Sigmoid colon (tissue), 7 donors: ENCODE results near the gene ECI2. TPM values are rescaled to one million over a fixed set of nuclear protein-coding genes. Genes with fewer than 3 reads are reported as not detected.

ENCODE experiments used
- DNase-seq: peaks from one replicate; pipeline ENCODE4 v3.0.0-alpha.2; 2019
- H3K27ac ChIP-seq, 4 donors: fragments of 200-600 bp; sonication (generic); one replicate each; pipeline ENCODE4 v1.5.1; 2016 to 2019; ENCODE audit warnings: mild to moderate bottlenecking in 1 of 4
- H3K27me3 ChIP-seq, 3 donors: fragments of 200-600 bp; sonication (generic); one replicate each; pipeline ENCODE4 v1.5.1; 2019; ENCODE audit warnings: mild to moderate bottlenecking in 1 of 3
- H3K36me3 ChIP-seq, 4 donors: fragments of 200-600 bp; sonication (generic); one replicate each; pipeline ENCODE4 v1.5.1; 2016 to 2019
- H3K4me1 ChIP-seq, 4 donors: fragments of 200-600 bp; sonication (generic); one replicate each; pipeline ENCODE4 v1.5.1; 2017 to 2019
- H3K4me3 ChIP-seq, 4 donors: fragments of 200-600 bp; sonication (generic); one replicate each; pipeline ENCODE4 v1.5.1; 2017 to 2019; ENCODE audit warnings: mild to moderate bottlenecking in 2 of 4, moderate library complexity in 1 of 4
- H3K9me3 ChIP-seq, 4 donors: fragments of 200-600 bp in 3 of 4; sonication (generic) in 3 of 4; one replicate each; pipeline versions ENCODE4 v1.5.1 to v1.6.1; 2013 to 2019
- CTCF ChIP-seq, 4 experiments: fragments of 450-650 bp in 3 of 4; fragments of 200-600 bp in 1 of 4; IDR thresholded peaks; one replicate each; pipeline ENCODE4 v1.5.1; 2016 to 2019; ENCODE audit warnings: antibody characterized with exemption in 4 of 4, mild to moderate bottlenecking in 3 of 4, moderate library complexity in 2 of 4
- EP300 ChIP-seq, 4 donors: sonication (generic); formaldehyde crosslinking; IDR thresholded peaks; one replicate each; pipeline ENCODE4 v1.6.1; 2017; ENCODE audit warnings: antibody characterized with exemption in 4 of 4
- POLR2A ChIP-seq, 2 donors: fragments of 450-650 bp; IDR thresholded peaks; one replicate each; pipeline ENCODE4 v1.6.1; 2016; ENCODE audit warnings: antibody characterized with exemption in 2 of 2, mild to moderate bottlenecking in 2 of 2, moderate library complexity in 2 of 2
- POLR2AphosphoS5 ChIP-seq, 4 donors: sonication (generic); formaldehyde crosslinking; IDR thresholded peaks; one replicate each; pipeline ENCODE4 v1.6.1; 2017; ENCODE audit warnings: antibody characterized with exemption in 4 of 4
- WGBS, 2 donors: extraction: QIAGEN DNeasy Blood & Tissue Kit; methylation state at CpG; one replicate each; pipeline ENCODE4 v1.1.7; 2013; 5-methylcytosine and 5-hydroxymethylcytosine counted together
- intact Hi-C: fragments of 100-400 bp; cut with DNase I; formaldehyde crosslinking; loops from one replicate; pipeline ENCODE4 v1.15.1; 2023
- polyA plus RNA-seq, 3 donors: library from polyadenylated mRNA; stranded (reverse); fragments of 200-250 nt; gene quantifications; one replicate each; pipeline ENCODE4 v1.2.3, GENCODE V29; 2013
- total RNA-seq, 4 donors: library from RNA; depleted of rRNA; stranded (reverse); fragments of >200 nt; gene quantifications; one replicate each; pipeline ENCODE4 v1.1.0, GENCODE V29; 2016
- donor health status: healthy with polysubstance abuse.
- donor health status: Bipolar disorder and iron deficiency.
- donor health status: healthy.

Gene ECI2
- total and polyA plus RNA-seq, 7 donors: 30.0 to 100 (median 46.2) TPM

- no peak for DNase-seq
- TF ChIP-seq POLR2A (IDR thresholded peaks at IDR 0.05): no peak
- Histone ChIP-seq H3K36me3 (peaks cover 28 to 81% (median 39%) of the 10 kb centered on the region in 4 donors), H3K9me3 (no peaks in the 10 kb centered on the region), H3K27me3 (no peaks in the 10 kb centered on the region), H3K4me1 (peaks cover 0 to 20% (median 13%) of the 10 kb centered on the region in 4 donors), H3K27ac (no peak overlapping the region), H3K4me3 (no peak overlapping the region)
- intact Hi-C loops: no loop called here
Observed at GRCh38 chr6:4129446-4129845, 5.9 kb downstream of the ECI2 start.

- no peak overlapping the region for H3K4me3 ChIP-seq
- no peak for TF ChIP-seq EP300 (IDR thresholded peaks at IDR 0.05)
- no peak for TF ChIP-seq POLR2A (IDR thresholded peaks at IDR 0.05)
- peaks cover 33 to 88% (median 42%) of the 10 kb centered on the region in 4 donors for H3K36me3 ChIP-seq
- H3K27ac ChIP-seq: no peak overlapping the region
- peaks cover 0 to 13% (median 6%) of the 10 kb centered on the region in 4 donors for H3K4me1 ChIP-seq
- no peaks in the 10 kb centered on the region for H3K9me3 ChIP-seq
- no peaks in the 10 kb centered on the region for H3K27me3 ChIP-seq
- no peak for DNase-seq
- intact Hi-C loops: no loop called here
- 93 to 94% methylated on average over 6 of the region's 6 CpGs for WGBS, 2 donors
Observed at GRCh38 chr6:4128748-4129147, 6.6 kb downstream of the ECI2 start.

GRCh38 chr6:4128072-4128471, 7.3 kb downstream of the ECI2 start:
- Histone ChIP-seq H3K9me3 (no peaks in the 10 kb centered on the region), H3K4me3 (no peak overlapping the region), H3K4me1 (peaks cover 0 to 7% (median 0%) of the 10 kb centered on the region in 4 donors), H3K36me3 (peaks cover 33 to 94% (median 45%) of the 10 kb centered on the region in 4 donors), H3K27ac (no peak overlapping the region), H3K27me3 (no peaks in the 10 kb centered on the region)
- no peak for DNase-seq
- intact Hi-C loops: no loop called here
- 60 to 63% methylated on average over 1 of the region's 1 CpG for WGBS, 2 donors
- TF ChIP-seq EP300 (IDR thresholded peaks at IDR 0.05): no peak
- TF ChIP-seq POLR2A (IDR thresholded peaks at IDR 0.05): no peak
- TF ChIP-seq POLR2AphosphoS5 (IDR thresholded peaks at IDR 0.05): no peak
- no peak for TF ChIP-seq CTCF (IDR thresholded peaks at IDR 0.05)

- Histone ChIP-seq H3K9me3 (no peaks in the 10 kb centered on the region), H3K27me3 (no peaks in the 10 kb centered on the region), H3K4me1 (peaks cover 0 to 7% (median 0%) of the 10 kb centered on the region in 4 donors), H3K4me3 (no peak overlapping the region), H3K27ac (no peak overlapping the region), H3K36me3 (peaks cover 33 to 100% (median 52%) of the 10 kb centered on the region in 4 donors)
- no peak for DNase-seq
- TF ChIP-seq POLR2AphosphoS5 (IDR thresholded peaks at IDR 0.05): no peak
- no peak for TF ChIP-seq POLR2A (IDR thresholded peaks at IDR 0.05)
- TF ChIP-seq CTCF (IDR thresholded peaks at IDR 0.05): no peak
- TF ChIP-seq EP300 (IDR thresholded peaks at IDR 0.05): no peak
- intact Hi-C loops: no loop called here
- WGBS, 2 donors: 68 to 85% methylated on average over 8 of the region's 8 CpGs
Observed at GRCh38 chr6:4125933-4126864, 9.2 kb downstream of the ECI2 start.

GRCh38 chr6:4125500-4125899, 9.9 kb downstream of the ECI2 start:
- no peaks in the 10 kb centered on the region for H3K9me3 ChIP-seq
- 94 to 97% methylated on average over 5 of the region's 5 CpGs for whole genome bisulfite sequencing, 2 donors
- intact Hi-C loops: no loop called here
- H3K27me3 ChIP-seq: no peaks in the 10 kb centered on the region
- H3K27ac ChIP-seq: no peak overlapping the region
- no peak for TF ChIP-seq EP300 (IDR thresholded peaks at IDR 0.05)
- TF ChIP-seq POLR2AphosphoS5 (IDR thresholded peaks at IDR 0.05): no peak
- TF ChIP-seq POLR2A (IDR thresholded peaks at IDR 0.05): no peak
- TF ChIP-seq CTCF (IDR thresholded peaks at IDR 0.05): no peak
- H3K36me3 ChIP-seq: peaks cover 33 to 100% (median 51%) of the 10 kb centered on the region in 4 donors
- DNase-seq: no peak
- peaks cover 0 to 7% (median 0%) of the 10 kb centered on the region in 4 donors for H3K4me1 ChIP-seq
- H3K4me3 ChIP-seq: no peak overlapping the region
